Thyroid gland (tissue), 4 donors: ENCODE measurements around the gene TENT4A.

Source experiments
- CTCF ChIP-seq, 6 experiments: fragments of 200-600 bp in 3 of 6; fragments of 450-650 bp in 3 of 6; sonication (generic) in 3 of 6; IDR thresholded peaks; one replicate each; pipeline ENCODE4 v1.5.1; 2016 to 2019; ENCODE audit warnings: antibody characterized with exemption in 6 of 6, mild to moderate bottlenecking in 2 of 6, inconsistent platforms in 1 of 6, moderate library complexity in 1 of 6
- POLR2A ChIP-seq, 2 donors: fragments of 450-650 bp; IDR thresholded peaks; one replicate each; pipeline ENCODE4 v1.6.1; 2017; ENCODE audit warnings: antibody characterized with exemption in 2 of 2, mild to moderate bottlenecking in 2 of 2, moderate library complexity in 1 of 2

GRCh38 chr5:6686501-6686900 lies 26.7 kb upstream of the TENT4A start:
- TF ChIP-seq CTCF (IDR thresholded peaks at IDR 0.05) (no peak), POLR2A (IDR thresholded peaks at IDR 0.05) (no peak)
